GM12873 (cell line): ENCODE data around the gene STX8.

Experiments
- TF ChIP-seq, protein P1 (sequence below): IDR thresholded peaks from 2 replicates; pipeline ENCODE4 v1.5.1; 2012; ENCODE audit warnings: low read depth, mild to moderate bottlenecking, moderate library complexity, low read length, control low read depth; ENCODE audit not compliant: insufficient read depth; ENCODE audit errors: missing control alignments

The STX8 gene

GRCh38 chr17:9408381-9408780 lies 167.2 kb downstream of the STX8 start:
- TF ChIP-seq, protein P1, sequence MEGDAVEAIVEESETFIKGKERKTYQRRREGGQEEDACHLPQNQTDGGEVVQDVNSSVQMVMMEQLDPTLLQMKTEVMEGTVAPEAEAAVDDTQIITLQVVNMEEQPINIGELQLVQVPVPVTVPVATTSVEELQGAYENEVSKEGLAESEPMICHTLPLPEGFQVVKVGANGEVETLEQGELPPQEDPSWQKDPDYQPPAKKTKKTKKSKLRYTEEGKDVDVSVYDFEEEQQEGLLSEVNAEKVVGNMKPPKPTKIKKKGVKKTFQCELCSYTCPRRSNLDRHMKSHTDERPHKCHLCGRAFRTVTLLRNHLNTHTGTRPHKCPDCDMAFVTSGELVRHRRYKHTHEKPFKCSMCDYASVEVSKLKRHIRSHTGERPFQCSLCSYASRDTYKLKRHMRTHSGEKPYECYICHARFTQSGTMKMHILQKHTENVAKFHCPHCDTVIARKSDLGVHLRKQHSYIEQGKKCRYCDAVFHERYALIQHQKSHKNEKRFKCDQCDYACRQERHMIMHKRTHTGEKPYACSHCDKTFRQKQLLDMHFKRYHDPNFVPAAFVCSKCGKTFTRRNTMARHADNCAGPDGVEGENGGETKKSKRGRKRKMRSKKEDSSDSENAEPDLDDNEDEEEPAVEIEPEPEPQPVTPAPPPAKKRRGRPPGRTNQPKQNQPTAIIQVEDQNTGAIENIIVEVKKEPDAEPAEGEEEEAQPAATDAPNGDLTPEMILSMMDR = no peak

GRCh38 chr17:9406046-9406606 lies 169.5 kb downstream of the STX8 start:
- TF ChIP-seq, protein P1 = no peak

- TF ChIP-seq, protein P1 = no peak
Measured at GRCh38 chr17:9403257-9403656, 172.4 kb downstream of the STX8 start.

- TF ChIP-seq, protein P1 = peak; percentile 65
Measured at GRCh38 chr17:9402590-9403199, 172.9 kb downstream of the STX8 start.

- TF ChIP-seq, protein P1 = no peak
Measured at GRCh38 chr17:9401434-9401833, 174.2 kb downstream of the STX8 start.

DNA sequence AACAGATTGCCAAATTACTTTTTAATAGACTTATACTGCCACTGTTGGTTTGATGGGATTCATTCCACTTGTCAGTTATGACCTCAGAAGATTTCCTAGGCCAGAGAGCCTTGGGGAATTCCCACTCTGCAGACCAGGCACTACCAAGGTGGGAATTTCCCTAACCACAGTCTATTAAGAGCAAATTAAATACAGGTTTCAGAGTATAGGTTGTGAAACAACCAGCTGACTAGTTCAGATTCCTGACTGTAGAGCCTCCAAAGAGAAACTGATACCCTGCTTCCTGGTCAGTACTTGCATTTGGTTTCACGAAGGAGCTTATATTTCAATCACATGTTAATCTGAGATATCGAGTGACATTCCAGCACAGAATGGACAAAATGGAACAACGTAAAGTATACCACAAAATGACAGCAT lies 186.5 kb downstream of the STX8 start:
- TF ChIP-seq, protein P1 = no peak

- TF ChIP-seq, protein P1 = no peak
Measured at GRCh38 chr17:9386401-9386800, 189.2 kb downstream of the STX8 start.

DNA sequence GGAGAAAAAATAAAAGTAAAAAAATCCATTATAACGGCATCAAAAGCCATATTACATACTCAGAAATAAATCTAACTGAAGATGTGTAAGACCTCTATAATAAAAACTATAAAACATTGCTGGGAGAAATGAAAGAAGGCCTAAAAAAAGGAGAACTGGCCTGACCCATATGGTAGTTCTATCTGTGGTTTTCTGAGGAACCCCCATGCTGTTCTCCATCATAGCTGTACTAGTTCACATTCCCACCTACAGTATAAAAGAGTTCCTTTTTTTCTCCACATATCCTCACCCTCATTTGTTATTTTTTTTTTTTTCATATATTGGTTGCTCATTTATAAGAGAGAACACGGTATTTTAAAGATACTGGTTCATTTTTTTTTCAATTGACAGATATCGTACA lies 191.8 kb downstream of the STX8 start:
- TF ChIP-seq, protein P1 = no peak
